Measurements from ENCODE around the gene NTN1. TPM values are rescaled to one million over a fixed set of nuclear protein-coding genes. Genes with fewer than 3 reads are reported as not detected.

NTN1 gene
- total RNA-seq, 1 experiment from 2014 or later, result 22.8 TPM

- no peak overlapping the region for H3K27ac ChIP-seq
- peaks cover 15% of the 10 kb centered on the region for H3K4me1 ChIP-seq (replicated peaks)
- no peaks in the 10 kb centered on the region for H3K36me3 ChIP-seq
- no peaks in the 10 kb centered on the region for H3K27me3 ChIP-seq (replicated peaks)
- H3K4me3 ChIP-seq, result no peak overlapping the region
- no peak for DNase-seq (ENCODE audit: low read depth in 1 of 2, low spot score in 2 of 2)
- H3K9me3 ChIP-seq (replicated peaks), result no peaks in the 10 kb centered on the region
These were observed 19.8 kb upstream of the NTN1 start for GRCh38 chr17:9001559-9001958.

DNA sequence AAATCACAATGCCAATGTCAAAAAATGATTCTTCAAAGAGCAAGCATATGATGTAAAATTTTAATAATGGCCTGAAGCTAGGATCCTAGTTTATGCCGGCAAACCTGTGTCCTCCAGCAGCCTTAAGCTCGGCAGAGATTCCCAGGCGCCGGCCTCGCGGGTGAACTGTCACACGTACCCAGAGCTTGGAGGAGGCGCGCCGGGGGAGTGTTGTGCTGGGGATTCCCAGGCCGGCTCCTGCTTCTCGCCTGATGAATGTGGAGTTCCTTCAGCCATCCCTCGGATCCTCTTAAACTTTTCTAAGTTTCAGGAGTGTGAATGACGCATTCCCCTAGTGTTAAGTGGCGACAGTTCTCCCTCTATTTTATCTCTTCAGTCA is 19.1 kb upstream of the NTN1 start:
- no peak overlapping the region for H3K27ac ChIP-seq
- no peaks in the 10 kb centered on the region for H3K27me3 ChIP-seq (replicated peaks)
- no peak overlapping the region for H3K4me3 ChIP-seq

DNA sequence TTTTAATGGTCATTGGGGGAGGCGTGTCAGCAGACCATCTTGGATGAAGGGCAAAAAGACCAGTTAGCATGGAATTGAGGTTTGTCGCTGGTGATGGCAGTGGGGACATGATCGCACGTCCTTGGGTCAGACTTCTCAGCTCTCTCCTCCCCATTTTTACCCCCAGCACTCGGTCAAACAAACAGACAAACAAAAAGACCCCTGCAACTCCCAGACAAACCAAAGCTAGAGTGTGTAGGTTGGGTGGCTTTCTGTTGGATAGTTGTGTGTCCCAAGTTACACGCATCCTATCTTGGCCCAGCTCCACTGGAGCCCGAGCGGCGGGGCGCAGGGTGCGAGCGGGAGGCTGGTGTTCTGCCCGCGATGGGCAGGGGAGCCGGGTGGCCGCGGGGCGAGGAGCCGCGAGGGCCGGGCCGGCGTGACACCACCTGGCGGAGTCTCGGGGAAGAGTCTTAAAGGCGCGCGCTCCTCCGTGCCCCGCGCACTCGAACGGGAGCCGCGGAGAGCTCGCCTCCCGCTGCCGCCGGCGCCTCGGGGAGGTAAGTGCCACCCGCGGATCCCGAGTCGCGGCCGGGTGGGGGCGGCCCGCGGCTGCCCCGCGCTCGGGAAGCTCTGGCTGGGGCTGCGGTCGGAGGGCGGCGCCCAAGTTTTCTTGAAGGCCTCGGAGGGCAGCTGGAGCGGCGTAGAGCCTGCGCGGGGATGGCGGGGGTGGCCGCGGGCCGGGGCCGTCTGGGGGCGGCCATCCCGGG is 18.5 kb upstream of the NTN1 start:
- H3K9me3 ChIP-seq (replicated peaks), result no peaks in the 10 kb centered on the region
- no peak overlapping the region for H3K27ac ChIP-seq
- no peaks in the 10 kb centered on the region for H3K36me3 ChIP-seq
- peak; percentile 54 to 59 for DNase-seq (ENCODE audit: low read depth in 1 of 2, low spot score in 2 of 2)
- peaks cover 13% of the 10 kb centered on the region for H3K4me1 ChIP-seq (replicated peaks)
- peak overlapping the region; percentile 57 for H3K4me3 ChIP-seq
- no peaks in the 10 kb centered on the region for H3K27me3 ChIP-seq (replicated peaks)

More for the DNA sequence above, 19.1 kb upstream of the NTN1 start:
- Histone ChIP-seq H3K36me3 (no peaks in the 10 kb centered on the region), H3K9me3 (replicated peaks) (no peaks in the 10 kb centered on the region), H3K4me1 (replicated peaks) (peaks cover 15% of the 10 kb centered on the region)
- no peak for DNase-seq (ENCODE audit: low read depth in 1 of 2, low spot score in 2 of 2)

DNA sequence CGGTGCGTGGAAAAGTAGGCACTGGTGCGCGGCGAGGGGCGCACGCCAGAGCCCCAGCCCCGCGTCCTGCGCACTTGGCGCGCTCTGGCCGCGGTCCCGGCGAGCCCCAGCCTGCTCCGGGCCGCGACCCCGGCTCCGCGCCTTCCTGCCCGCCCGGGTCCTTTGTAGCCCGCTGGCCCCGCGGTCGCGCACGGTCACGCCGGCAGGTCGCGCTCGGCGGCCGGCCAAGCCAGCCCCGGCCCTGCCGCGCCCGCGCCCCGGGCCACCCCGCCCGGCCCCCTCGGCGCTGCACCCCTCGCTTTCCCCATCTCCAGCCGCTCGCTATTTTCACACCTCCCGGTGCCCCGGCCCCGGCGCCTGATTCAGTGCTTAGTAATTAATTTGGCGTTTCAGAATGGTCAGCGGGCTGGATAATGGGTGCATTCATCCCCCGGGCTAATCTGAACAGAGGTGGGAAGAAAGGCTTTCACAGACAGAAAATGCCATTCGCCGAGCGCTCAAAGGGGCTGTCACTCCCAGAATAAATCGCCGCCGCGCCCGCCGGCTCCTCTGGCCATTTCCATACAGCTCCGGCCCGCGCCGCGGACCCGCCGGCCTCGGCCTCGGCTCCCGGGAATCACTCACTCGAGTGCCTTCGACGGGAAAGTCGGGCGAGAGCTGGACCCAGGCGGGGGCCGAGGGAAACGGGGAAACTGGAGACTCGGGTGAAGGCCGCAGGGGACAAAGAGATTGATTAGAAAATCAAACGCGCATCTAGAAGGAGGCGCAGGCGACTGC is 17.8 kb upstream of the NTN1 start:
- Histone ChIP-seq H3K4me1 (replicated peaks) (peaks cover 12% of the 10 kb centered on the region), H3K36me3 (no peaks in the 10 kb centered on the region), H3K27ac (no peak overlapping the region), H3K9me3 (replicated peaks) (no peaks in the 10 kb centered on the region), H3K27me3 (replicated peaks) (no peaks in the 10 kb centered on the region), H3K4me3 (peak overlapping the region; percentile 57)
- no peak for DNase-seq (ENCODE audit: low read depth in 1 of 2, low spot score in 2 of 2)

DNA sequence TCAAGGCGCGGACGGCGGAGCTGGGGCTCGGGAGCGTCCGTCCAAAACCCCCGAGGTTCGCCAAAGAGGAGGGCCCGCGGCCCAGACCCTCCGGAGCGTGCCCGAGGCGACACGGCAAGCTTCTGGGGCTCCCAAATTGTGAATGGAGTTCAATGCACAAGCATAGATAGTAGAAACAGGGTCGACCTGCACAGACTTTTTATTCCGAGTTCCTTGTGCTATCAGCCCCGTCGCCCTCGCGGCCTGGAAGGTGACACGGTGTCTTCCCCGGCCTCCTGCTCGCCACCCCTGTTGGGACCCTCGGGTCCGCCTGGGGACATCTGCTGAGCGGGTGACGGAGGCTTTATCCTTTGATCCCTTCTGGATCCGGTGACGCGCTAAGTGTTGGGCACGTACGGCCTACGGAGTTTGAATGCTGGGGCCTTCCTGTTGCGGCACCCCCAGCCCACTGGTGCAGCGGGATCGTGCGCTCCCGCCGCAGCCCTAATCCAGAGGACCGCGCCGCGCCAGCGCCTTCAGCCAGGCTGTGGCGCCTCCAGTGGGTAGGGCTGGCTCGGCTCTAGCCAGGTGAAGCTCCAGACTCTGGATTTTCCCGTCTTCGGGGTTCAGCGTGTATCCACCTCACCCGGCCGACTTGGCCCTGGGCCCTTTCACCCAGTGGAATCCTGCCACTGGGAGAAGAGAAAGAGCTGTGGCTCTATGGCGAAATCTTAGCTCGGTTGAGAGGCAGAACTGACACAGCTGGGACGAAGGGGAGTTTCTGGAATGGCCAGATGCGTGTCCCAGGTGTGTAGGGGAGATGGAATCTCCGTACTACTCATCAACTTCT is 17.0 kb upstream of the NTN1 start:
- H3K4me1 ChIP-seq (replicated peaks), result peaks cover 12% of the 10 kb centered on the region
- H3K9me3 ChIP-seq (replicated peaks), result no peaks in the 10 kb centered on the region
- DNase-seq (ENCODE audit: low read depth in 1 of 2, low spot score in 2 of 2), result no peak
- no peak overlapping the region for H3K4me3 ChIP-seq
- H3K27ac ChIP-seq, result no peak overlapping the region
- no peaks in the 10 kb centered on the region for H3K36me3 ChIP-seq
- no peaks in the 10 kb centered on the region for H3K27me3 ChIP-seq (replicated peaks)

GRCh38 chr17:9004961-9005285 is 16.4 kb upstream of the NTN1 start:
- peaks cover 12% of the 10 kb centered on the region for H3K4me1 ChIP-seq (replicated peaks)
- no peak overlapping the region for H3K27ac ChIP-seq
- no peak for DNase-seq (ENCODE audit: low read depth in 1 of 2, low spot score in 2 of 2)
- no peak overlapping the region for H3K4me3 ChIP-seq
- no peaks in the 10 kb centered on the region for H3K9me3 ChIP-seq (replicated peaks)
- H3K36me3 ChIP-seq, result no peaks in the 10 kb centered on the region
- H3K27me3 ChIP-seq (replicated peaks), result no peaks in the 10 kb centered on the region

GRCh38 chr17:9006175-9006767 is 15.0 kb upstream of the NTN1 start:
- no peaks in the 10 kb centered on the region for H3K9me3 ChIP-seq (replicated peaks)
- H3K27me3 ChIP-seq (replicated peaks), result no peaks in the 10 kb centered on the region
- no peaks in the 10 kb centered on the region for H3K36me3 ChIP-seq
- H3K27ac ChIP-seq, result no peak overlapping the region
- no peak overlapping the region for H3K4me3 ChIP-seq
- peaks cover 12% of the 10 kb centered on the region for H3K4me1 ChIP-seq (replicated peaks)
- no peak for DNase-seq (ENCODE audit: low read depth in 1 of 2, low spot score in 2 of 2)

- Histone ChIP-seq H3K36me3 (no peaks in the 10 kb centered on the region), H3K27ac (no peak overlapping the region), H3K4me1 (replicated peaks) (peaks cover 12% of the 10 kb centered on the region), H3K9me3 (replicated peaks) (no peaks in the 10 kb centered on the region), H3K4me3 (no peak overlapping the region), H3K27me3 (replicated peaks) (no peaks in the 10 kb centered on the region)
- DNase-seq (ENCODE audit: low read depth in 1 of 2, low spot score in 2 of 2), result no peak
These were observed 14.1 kb upstream of the NTN1 start for GRCh38 chr17:9007052-9007714.

DNA sequence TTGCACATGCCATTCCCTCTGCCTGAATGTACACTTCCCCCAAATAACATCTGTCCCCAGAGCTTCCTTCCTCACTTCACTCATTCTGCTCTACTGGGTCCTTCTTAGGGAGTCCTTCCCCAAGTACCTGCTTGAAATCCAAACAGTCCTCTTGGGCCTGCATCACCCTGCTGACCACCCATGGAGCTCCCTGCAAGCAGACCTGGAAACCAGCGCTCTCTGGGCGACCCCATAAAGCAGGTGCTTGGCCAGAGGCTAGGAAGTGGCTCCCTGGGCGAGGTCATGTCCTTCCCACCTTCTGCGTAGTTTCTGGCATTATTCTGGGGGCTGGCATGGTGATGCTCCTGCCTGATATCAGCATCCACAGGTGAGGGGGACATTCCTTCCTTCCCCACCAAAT is 12.2 kb upstream of the NTN1 start:
- no peaks in the 10 kb centered on the region for H3K27me3 ChIP-seq (replicated peaks)
- H3K4me3 ChIP-seq, result no peak overlapping the region
- no peaks in the 10 kb centered on the region for H3K9me3 ChIP-seq (replicated peaks)
- no peak for DNase-seq (ENCODE audit: low read depth in 1 of 2, low spot score in 2 of 2)
- no peaks in the 10 kb centered on the region for H3K4me1 ChIP-seq (replicated peaks)
- no peak overlapping the region for H3K27ac ChIP-seq
- H3K36me3 ChIP-seq, result no peaks in the 10 kb centered on the region

- Histone ChIP-seq H3K36me3 (no peaks in the 10 kb centered on the region), H3K27me3 (replicated peaks) (no peaks in the 10 kb centered on the region), H3K27ac (no peak overlapping the region), H3K4me3 (no peak overlapping the region), H3K4me1 (replicated peaks) (no peaks in the 10 kb centered on the region), H3K9me3 (replicated peaks) (no peaks in the 10 kb centered on the region)
- no peak for DNase-seq (ENCODE audit: low read depth in 1 of 2, low spot score in 2 of 2)
These were observed 11.6 kb upstream of the NTN1 start for GRCh38 chr17:9009737-9010136.

DNA sequence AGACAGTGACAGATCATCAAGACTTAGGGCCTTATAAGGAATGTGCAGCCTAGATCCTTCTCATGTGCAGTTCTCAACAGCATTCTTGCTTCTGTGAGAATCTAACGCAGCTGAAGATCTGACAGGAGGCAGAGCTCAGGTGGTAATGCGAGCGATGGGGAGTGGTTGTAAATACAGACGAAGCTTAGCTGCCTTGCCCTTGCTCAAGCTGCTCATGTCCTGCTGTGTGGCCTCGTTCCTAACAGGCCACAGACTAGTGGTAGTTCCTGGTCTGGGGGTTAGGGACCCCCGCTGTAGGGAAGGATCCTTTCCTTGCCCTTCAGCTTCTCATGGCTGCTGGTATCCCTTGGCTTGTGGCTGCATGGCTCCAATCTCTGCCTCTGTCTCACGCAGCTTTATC is 10.3 kb upstream of the NTN1 start:
- Histone ChIP-seq H3K4me3 (no peak overlapping the region), H3K4me1 (replicated peaks) (no peaks in the 10 kb centered on the region), H3K27me3 (replicated peaks) (no peaks in the 10 kb centered on the region), H3K36me3 (no peaks in the 10 kb centered on the region), H3K9me3 (replicated peaks) (no peaks in the 10 kb centered on the region), H3K27ac (no peak overlapping the region)
- DNase-seq (ENCODE audit: low read depth in 1 of 2, low spot score in 2 of 2), result no peak

- H3K4me1 ChIP-seq (replicated peaks), result peaks cover 7% of the 10 kb centered on the region
- no peak for DNase-seq (ENCODE audit: low read depth in 1 of 2, low spot score in 2 of 2)
- H3K27ac ChIP-seq, result no peak overlapping the region
- no peaks in the 10 kb centered on the region for H3K27me3 ChIP-seq (replicated peaks)
- H3K9me3 ChIP-seq (replicated peaks), result no peaks in the 10 kb centered on the region
- 0 out of 2 replicates have a peak, but pooled peaks cover 3% of the 10 kb centered on the region for H3K36me3 ChIP-seq
- H3K4me3 ChIP-seq, result no peak overlapping the region
These were observed 4.3 kb upstream of the NTN1 start for GRCh38 chr17:9016941-9017552.

DNA sequence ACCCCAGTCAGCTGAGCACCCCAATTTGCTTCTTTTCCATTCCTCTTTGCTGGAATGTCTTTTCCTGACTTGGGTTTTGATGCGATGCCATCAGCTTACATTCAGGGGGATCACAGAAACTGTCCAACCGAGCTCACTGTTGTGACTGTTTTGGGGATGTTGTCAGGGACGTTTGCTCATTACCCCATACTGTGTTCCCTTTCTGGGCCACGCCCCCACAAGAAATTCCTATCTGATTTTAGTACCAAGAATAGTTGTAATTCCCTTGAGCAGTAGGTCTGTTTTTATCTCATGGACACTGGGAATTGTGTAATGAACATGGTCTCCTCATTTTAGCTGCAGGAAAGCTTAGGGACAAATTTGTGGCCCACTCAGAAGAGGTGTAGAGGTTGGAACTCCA is 2.6 kb upstream of the NTN1 start:
- DNase-seq (ENCODE audit: low read depth in 1 of 2, low spot score in 2 of 2), result no peak
- no peak overlapping the region for H3K4me3 ChIP-seq
- H3K36me3 ChIP-seq, result 0 out of 2 replicates have a peak, but pooled peaks cover 7% of the 10 kb centered on the region
- no peaks in the 10 kb centered on the region for H3K9me3 ChIP-seq (replicated peaks)
- H3K4me1 ChIP-seq (replicated peaks), result peaks cover 18% of the 10 kb centered on the region
- H3K27me3 ChIP-seq (replicated peaks), result no peaks in the 10 kb centered on the region
- H3K27ac ChIP-seq, result no peak overlapping the region

All from SJSA1 (cell line).